IPS-15b (cell line): Measurements from ENCODE around the gene HBP1.
A peak's percentile ranks its signal among the peaks of the same experiment; 100 is the strongest.

Source experiments
- H3K27me3 ChIP-seq: one replicate; pipeline ENCODE4 v1.6.1; 2013; ENCODE audit warnings: low read length; ENCODE audit not compliant: control insufficient read depth, insufficient read depth
- H3K36me3 ChIP-seq: one replicate; pipeline ENCODE4 v1.6.1; 2013; ENCODE audit warnings: low read length; ENCODE audit not compliant: control insufficient read depth, insufficient read depth
- H3K4me1 ChIP-seq: one replicate; pipeline ENCODE4 v1.6.1; 2013; ENCODE audit warnings: mild to moderate bottlenecking, low read length; ENCODE audit not compliant: control insufficient read depth, insufficient read depth
- H3K4me3 ChIP-seq: one replicate; pipeline ENCODE4 v1.5.1; 2013; ENCODE audit warnings: low read depth, low read length
- H3K9ac ChIP-seq: one replicate; pipeline ENCODE4 v1.6.1; 2013; ENCODE audit warnings: low read depth, mild to moderate bottlenecking, low read length
- H3K9me3 ChIP-seq: one replicate; pipeline ENCODE4 v1.6.1; 2013; ENCODE audit warnings: mild to moderate bottlenecking, low read length; ENCODE audit not compliant: control insufficient read depth, insufficient read depth

The HBP1 gene

GRCh38 chr7:107160389-107160788, 8.4 kb upstream of the HBP1 start:
- H3K4me3 ChIP-seq: no peak overlapping the region
- no peaks in the 10 kb centered on the region for H3K36me3 ChIP-seq
- no peaks in the 10 kb centered on the region for H3K27me3 ChIP-seq
- H3K9ac ChIP-seq: no peak overlapping the region
- peaks cover 3% of the 10 kb centered on the region for H3K4me1 ChIP-seq
- no peaks in the 10 kb centered on the region for H3K9me3 ChIP-seq

DNA sequence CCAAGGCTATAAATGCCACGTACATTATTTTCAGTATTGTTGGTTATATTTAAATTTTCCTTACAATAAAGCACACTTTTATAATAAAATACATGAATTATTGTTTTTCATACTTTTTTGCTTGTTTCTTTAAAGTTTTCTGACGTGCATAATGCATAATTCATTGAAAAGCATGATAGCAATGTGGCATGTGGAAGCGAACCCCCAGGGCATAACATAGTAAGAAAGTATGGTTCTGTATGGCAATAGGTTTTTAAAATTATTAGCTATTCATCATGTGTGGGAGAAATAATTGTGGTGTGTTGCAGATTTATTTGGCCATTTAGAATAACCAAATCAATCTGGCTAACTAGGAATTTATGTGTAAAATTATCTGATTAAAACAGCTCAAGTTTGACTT, 7.4 kb upstream of the HBP1 start:
- no peaks in the 10 kb centered on the region for H3K36me3 ChIP-seq
- H3K9ac ChIP-seq: no peak overlapping the region
- H3K4me1 ChIP-seq: peaks cover 4% of the 10 kb centered on the region
- H3K27me3 ChIP-seq: no peaks in the 10 kb centered on the region
- H3K9me3 ChIP-seq: no peaks in the 10 kb centered on the region
- H3K4me3 ChIP-seq: no peak overlapping the region

GRCh38 chr7:107162475-107162874, 6.3 kb upstream of the HBP1 start:
- H3K27me3 ChIP-seq: no peaks in the 10 kb centered on the region
- H3K4me1 ChIP-seq: peaks cover 4% of the 10 kb centered on the region
- no peaks in the 10 kb centered on the region for H3K9me3 ChIP-seq
- H3K4me3 ChIP-seq: no peak overlapping the region
- H3K36me3 ChIP-seq: no peaks in the 10 kb centered on the region
- H3K9ac ChIP-seq: no peak overlapping the region

GRCh38 chr7:107164092-107164491, 4.7 kb upstream of the HBP1 start:
- no peak overlapping the region for H3K4me3 ChIP-seq
- no peaks in the 10 kb centered on the region for H3K27me3 ChIP-seq
- no peaks in the 10 kb centered on the region for H3K36me3 ChIP-seq
- no peaks in the 10 kb centered on the region for H3K9me3 ChIP-seq
- H3K4me1 ChIP-seq: peaks cover 4% of the 10 kb centered on the region
- H3K9ac ChIP-seq: no peak overlapping the region

DNA sequence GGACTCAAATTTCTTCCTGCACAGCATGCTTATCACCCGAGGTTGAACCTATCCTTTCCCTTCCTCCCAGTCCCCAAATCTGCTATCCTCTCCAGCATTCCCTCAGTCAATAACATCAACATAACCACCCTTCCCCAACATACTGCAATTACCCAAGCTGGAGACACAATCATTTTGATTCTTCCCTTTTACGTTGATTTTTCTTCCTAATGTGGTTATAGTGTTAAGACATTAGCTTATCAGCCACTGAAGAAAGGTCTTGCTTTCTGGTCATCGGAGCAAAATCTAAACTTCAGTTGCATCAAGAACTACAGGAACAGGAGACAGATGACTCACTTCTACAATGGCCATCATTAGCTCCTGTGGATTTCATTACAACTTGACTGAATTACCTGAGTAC, 3.5 kb upstream of the HBP1 start:
- no peak overlapping the region for H3K4me3 ChIP-seq
- H3K4me1 ChIP-seq: peaks cover 4% of the 10 kb centered on the region
- H3K27me3 ChIP-seq: no peaks in the 10 kb centered on the region
- H3K9me3 ChIP-seq: no peaks in the 10 kb centered on the region
- H3K9ac ChIP-seq: no peak overlapping the region
- H3K36me3 ChIP-seq: no peaks in the 10 kb centered on the region

DNA sequence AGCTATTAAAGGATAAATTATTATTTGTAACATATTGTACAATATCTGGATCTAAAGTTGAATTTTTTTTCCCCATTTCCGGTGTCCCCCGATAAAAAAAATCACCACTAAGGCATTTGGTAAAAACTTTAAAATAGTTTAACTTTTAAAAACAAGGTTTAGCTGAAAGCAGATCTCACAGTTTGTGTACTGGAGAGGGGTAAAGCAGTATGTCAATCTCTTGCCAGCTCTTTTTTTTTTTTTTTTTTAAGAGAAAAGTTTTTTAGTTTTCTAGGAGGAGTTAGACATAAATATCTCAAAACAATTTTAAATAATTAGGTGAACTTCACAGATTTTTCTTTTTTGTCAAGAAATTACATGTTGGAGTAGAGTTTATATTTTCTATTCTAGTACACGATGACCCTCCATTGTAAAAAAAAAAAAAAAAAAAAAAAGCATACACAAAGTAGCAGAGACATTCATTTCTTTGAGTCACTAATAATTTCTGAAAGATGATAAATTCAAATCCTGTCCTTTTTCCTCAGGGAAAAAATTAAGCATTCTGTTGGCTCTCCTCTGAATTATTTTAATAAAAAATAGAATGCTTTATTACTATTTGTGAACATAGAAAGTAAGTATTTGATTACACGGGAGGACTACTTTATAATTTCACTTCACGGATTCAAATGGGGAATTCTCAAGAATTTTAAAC, 1.9 kb upstream of the HBP1 start:
- Histone ChIP-seq H3K9me3 (no peaks in the 10 kb centered on the region), H3K36me3 (no peaks in the 10 kb centered on the region), H3K4me3 (peak overlapping the region; percentile 75), H3K27me3 (no peaks in the 10 kb centered on the region), H3K4me1 (peaks cover 4% of the 10 kb centered on the region), H3K9ac (peak overlapping the region; percentile 70)

- H3K27me3 ChIP-seq: no peaks in the 10 kb centered on the region
- H3K9ac ChIP-seq: peak overlapping the region; percentile 73
- no peaks in the 10 kb centered on the region for H3K9me3 ChIP-seq
- peaks cover 4% of the 10 kb centered on the region for H3K4me1 ChIP-seq
- peak overlapping the region; percentile 75 for H3K4me3 ChIP-seq
- H3K36me3 ChIP-seq: no peaks in the 10 kb centered on the region
Observed at GRCh38 chr7:107167483-107168232, 1.1 kb upstream of the HBP1 start.

DNA sequence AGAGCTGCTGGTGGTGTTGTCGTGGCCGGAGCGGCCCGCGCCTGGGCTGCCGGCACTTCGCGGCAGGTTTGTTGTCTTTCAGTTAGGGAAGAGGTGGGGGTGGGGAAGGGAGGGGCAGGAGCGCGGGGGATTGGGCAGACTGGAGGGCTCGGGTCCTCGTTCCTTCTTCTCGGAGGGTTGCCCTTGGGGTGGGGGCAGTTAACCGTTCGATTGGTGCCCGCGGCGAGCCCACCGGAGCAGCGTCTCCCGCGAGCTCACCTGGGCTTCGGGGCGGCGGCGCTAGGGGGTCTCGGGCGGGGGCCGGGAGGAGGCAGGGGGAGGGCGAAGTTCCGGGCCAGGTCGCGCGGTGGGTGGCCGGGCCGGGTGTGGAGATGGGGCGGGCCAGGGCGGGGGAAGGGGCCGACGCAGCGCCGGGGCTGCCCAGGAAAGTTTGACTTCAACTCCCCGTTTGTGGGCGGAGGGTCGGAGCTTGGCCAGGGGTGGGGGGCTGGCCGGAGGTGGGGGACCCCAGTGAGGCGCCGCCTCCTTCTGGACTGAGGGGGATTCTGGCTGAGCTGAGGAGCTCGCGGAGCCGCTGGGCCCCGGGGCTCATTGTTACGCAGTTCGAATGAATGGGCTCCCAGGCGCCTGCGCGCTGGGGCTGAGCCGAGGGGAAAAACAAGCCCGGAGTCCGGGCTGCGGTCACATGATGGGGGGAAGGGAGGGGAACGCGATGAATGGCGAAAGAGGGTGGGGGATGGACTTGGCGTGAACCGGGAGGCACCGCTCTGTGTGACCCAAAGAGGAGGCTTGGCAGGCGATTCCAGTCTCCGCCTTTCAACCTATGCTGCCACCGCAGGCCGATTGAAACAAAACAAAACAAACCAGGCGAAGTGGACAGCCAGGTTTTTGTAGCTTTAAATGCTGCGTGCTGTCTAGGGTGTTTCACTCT, 582 bp downstream of the HBP1 start:
- H3K36me3 ChIP-seq: no peaks in the 10 kb centered on the region
- peak overlapping the region; percentile 84 for H3K9ac ChIP-seq
- H3K4me3 ChIP-seq: peak overlapping the region; percentile 93
- H3K4me1 ChIP-seq: peaks cover 17% of the 10 kb centered on the region
- H3K9me3 ChIP-seq: no peaks in the 10 kb centered on the region
- H3K27me3 ChIP-seq: no peaks in the 10 kb centered on the region

DNA sequence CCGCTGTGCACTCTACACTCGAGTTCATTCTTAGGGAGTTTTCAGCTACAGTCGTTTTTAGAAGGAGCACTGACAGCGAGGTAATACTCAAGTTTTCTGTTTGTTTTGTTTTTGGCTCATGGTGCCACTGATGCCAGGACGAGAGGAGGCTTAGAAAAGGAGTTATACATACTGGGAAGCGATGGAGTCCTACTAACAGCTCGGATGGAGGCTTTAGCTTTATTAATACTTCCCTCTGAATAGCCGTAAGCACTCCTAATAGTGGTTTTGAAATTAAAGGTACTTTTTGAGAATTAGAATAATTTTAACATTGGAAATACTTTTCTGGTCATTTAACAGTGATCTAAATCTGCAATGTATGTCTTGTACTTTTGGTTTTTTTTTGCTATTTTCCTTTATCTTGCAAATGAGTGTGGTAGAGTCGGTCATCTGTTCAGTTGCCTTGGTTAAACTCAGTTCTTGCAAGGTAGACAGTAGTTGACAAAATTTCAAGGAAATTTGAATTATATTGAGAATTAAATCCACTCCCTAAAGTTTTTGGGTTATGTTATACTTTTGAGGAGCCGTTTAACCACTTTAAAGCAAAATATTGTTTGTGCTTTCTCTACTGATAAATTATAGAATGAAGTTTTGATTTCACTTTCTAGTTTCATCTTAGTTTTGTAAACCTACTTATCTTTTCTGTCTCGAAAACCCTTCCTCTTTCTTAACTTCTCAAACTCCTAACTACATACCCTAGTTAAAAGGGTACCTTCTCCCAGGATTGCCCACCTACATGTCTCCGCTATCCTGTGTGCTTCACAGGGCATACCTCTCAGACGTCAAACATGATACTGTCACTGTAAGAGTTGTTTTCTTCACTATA, 1.5 kb downstream of the HBP1 start:
- no peaks in the 10 kb centered on the region for H3K27me3 ChIP-seq
- peaks cover 18% of the 10 kb centered on the region for H3K4me1 ChIP-seq
- no peaks in the 10 kb centered on the region for H3K9me3 ChIP-seq
- H3K4me3 ChIP-seq: peak overlapping the region; percentile 93
- H3K9ac ChIP-seq: peak overlapping the region; percentile 84
- no peaks in the 10 kb centered on the region for H3K36me3 ChIP-seq

- no peak overlapping the region for H3K4me3 ChIP-seq
- no peak overlapping the region for H3K9ac ChIP-seq
- peaks cover 15% of the 10 kb centered on the region for H3K4me1 ChIP-seq
- no peaks in the 10 kb centered on the region for H3K9me3 ChIP-seq
- H3K27me3 ChIP-seq: no peaks in the 10 kb centered on the region
- no peaks in the 10 kb centered on the region for H3K36me3 ChIP-seq
Observed at GRCh38 chr7:107171496-107171895, 2.7 kb downstream of the HBP1 start.
